ENCODE results near the gene CYP1B1. TPM values are rescaled to one million over a fixed set of nuclear protein-coding genes. Genes with fewer than 3 reads are reported as not detected.

The CYP1B1 gene
- polyA plus RNA-seq, 1 donor (not counting 4 experiments of a cell fraction or from before 2014, with no cell fraction given): 1.6 TPM

GRCh38 chr2:38035968-38036367 is 40.0 kb downstream of the CYP1B1 start:
- no peak overlapping the region for H3K4me3 ChIP-seq (ENCODE audit: control insufficient read depth in 2 of 3, extremely low read depth in 1 of 3, insufficient read depth in 2 of 3, low read depth in 1 of 3, low read length in 3 of 3)
- no peak overlapping the region for H3K4me2 ChIP-seq (ENCODE audit: control insufficient read depth, extremely low read depth, insufficient read depth, low read depth, low read length)
- H3K4me1 ChIP-seq (ENCODE audit: control insufficient read depth, extremely low read depth, insufficient read depth, low read length): peaks cover 15% of the 10 kb centered on the region
- dilution Hi-C loops (cut with MboI; ENCODE audit: extremely low pct_ligation_motif_present, low sequenced_read_pairs): no loop called here
- H2AFZ ChIP-seq (ENCODE audit: control insufficient read depth, low read length): no peak overlapping the region
- H3K27me3 ChIP-seq (ENCODE audit: control insufficient read depth, extremely low read depth, insufficient read depth, low read length): peaks cover 24% of the 10 kb centered on the region
- H3K36me3 ChIP-seq (ENCODE audit: control insufficient read depth in 2 of 2, extremely low read depth in 1 of 2, insufficient read depth in 2 of 2, low read length in 2 of 2): no peaks in the 10 kb centered on the region
- DNase-seq (ENCODE audit: low read depth, low spot score) (no peak), FAIRE-seq (no peak)
- H3K9me3 ChIP-seq (ENCODE audit: control insufficient read depth, low read depth, low read length): no peaks in the 10 kb centered on the region
- no peaks in the 10 kb centered on the region for H3K79me2 ChIP-seq (ENCODE audit: control insufficient read depth, insufficient read depth, low read length)
- no peak overlapping the region for H3K9ac ChIP-seq (ENCODE audit: control insufficient read depth, extremely low read depth, insufficient read depth, low read length)
- H3K27ac ChIP-seq (ENCODE audit: control insufficient read depth, insufficient read depth, low read length): no peak overlapping the region
- no peak for TF ChIP-seq EZH2 (IDR thresholded peaks at IDR 0.05; ENCODE audit: low read length)
- no peak for TF ChIP-seq CTCF (optimal IDR thresholded peaks at IDR 0.05 in 1 of 3, IDR thresholded peaks at IDR 0.05 in 1 of 3, conservative IDR thresholded peaks at IDR 0.05 in 1 of 3; ENCODE audit: extremely low read depth in 1 of 3, insufficient read depth in 2 of 3, low read length in 3 of 3)
- no peaks in the 10 kb centered on the region for H3K9me1 ChIP-seq (ENCODE audit: control insufficient read depth, extremely low read depth, insufficient read depth, low read length)
- H4K20me1 ChIP-seq (ENCODE audit: control insufficient read depth, extremely low read depth, insufficient read depth, low read length): no peaks in the 10 kb centered on the region

DNA sequence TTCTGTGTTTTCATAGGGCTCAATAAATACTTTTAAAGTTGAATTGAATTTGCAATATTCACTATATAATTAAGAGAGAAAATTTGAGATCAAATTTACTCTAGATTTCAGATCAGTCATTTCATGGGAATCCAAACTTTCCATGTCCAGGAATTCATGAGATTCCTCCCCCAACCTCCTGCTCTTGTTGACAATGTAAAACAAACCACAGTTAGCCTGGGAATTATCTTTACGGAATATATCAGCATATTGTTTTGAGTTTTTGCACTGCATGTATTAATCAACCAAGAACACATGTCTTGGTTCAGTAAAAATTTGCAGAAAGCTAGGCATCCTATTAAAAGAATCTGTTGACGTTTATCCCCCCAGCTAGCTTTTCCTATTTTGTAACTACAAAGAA is 42.3 kb downstream of the CYP1B1 start:
- DNase-seq (ENCODE audit: low read depth, low spot score) (no peak), FAIRE-seq (no peak)
- Histone ChIP-seq H3K79me2 (ENCODE audit: control insufficient read depth, insufficient read depth, low read length) (no peaks in the 10 kb centered on the region), H3K9me3 (ENCODE audit: control insufficient read depth, low read depth, low read length) (no peaks in the 10 kb centered on the region), H3K27me3 (ENCODE audit: control insufficient read depth, extremely low read depth, insufficient read depth, low read length) (peaks cover 23% of the 10 kb centered on the region), H3K9me1 (ENCODE audit: control insufficient read depth, extremely low read depth, insufficient read depth, low read length) (no peaks in the 10 kb centered on the region), H3K4me1 (ENCODE audit: control insufficient read depth, extremely low read depth, insufficient read depth, low read length) (peaks cover 6% of the 10 kb centered on the region), H3K4me3 (ENCODE audit: control insufficient read depth in 2 of 3, extremely low read depth in 1 of 3, insufficient read depth in 2 of 3, low read depth in 1 of 3, low read length in 3 of 3) (no peak overlapping the region), H2AFZ (ENCODE audit: control insufficient read depth, low read length) (no peak overlapping the region), H3K27ac (ENCODE audit: control insufficient read depth, insufficient read depth, low read length) (no peak overlapping the region), H3K4me2 (ENCODE audit: control insufficient read depth, extremely low read depth, insufficient read depth, low read depth, low read length) (no peak overlapping the region), H3K9ac (ENCODE audit: control insufficient read depth, extremely low read depth, insufficient read depth, low read length) (no peak overlapping the region), H4K20me1 (ENCODE audit: control insufficient read depth, extremely low read depth, insufficient read depth, low read length) (no peaks in the 10 kb centered on the region), H3K36me3 (ENCODE audit: control insufficient read depth in 2 of 2, extremely low read depth in 1 of 2, insufficient read depth in 2 of 2, low read length in 2 of 2) (no peaks in the 10 kb centered on the region)
- TF ChIP-seq CTCF (optimal IDR thresholded peaks at IDR 0.05 in 1 of 3, IDR thresholded peaks at IDR 0.05 in 1 of 3, conservative IDR thresholded peaks at IDR 0.05 in 1 of 3; ENCODE audit: extremely low read depth in 1 of 3, insufficient read depth in 2 of 3, low read length in 3 of 3) (no peak), EZH2 (IDR thresholded peaks at IDR 0.05; ENCODE audit: low read length) (no peak)
- dilution Hi-C loops (cut with MboI; ENCODE audit: extremely low pct_ligation_motif_present, low sequenced_read_pairs): no loop called here
